ENCODE results near the gene MRPL46.

Gene MRPL46

DNA sequence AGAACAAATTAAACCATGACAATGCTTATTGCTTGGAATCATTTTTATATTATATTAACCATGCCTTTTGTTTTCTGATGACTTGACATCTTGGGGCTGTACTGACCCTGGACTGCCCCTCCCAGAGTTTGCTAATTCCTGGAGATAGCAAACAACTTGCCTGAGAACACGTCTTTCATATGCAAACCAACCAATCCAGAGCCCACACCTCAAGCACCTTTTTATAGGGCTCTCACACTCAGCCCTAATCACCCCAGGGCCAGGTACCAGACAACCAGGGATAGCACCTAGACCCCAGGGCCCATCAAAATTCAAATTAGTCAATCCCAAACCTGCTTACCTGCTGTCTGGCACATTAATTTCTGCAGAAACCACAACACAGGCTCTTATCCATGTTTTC lies 37.3 kb upstream of the MRPL46 start:
- Histone ChIP-seq H3F3A (ENCODE audit: insufficient read depth) (no peaks in the 10 kb centered on the region), H2AFZ (ENCODE audit: low read depth, low read length, severe bottlenecking) (no peak overlapping the region), H3K79me2 (ENCODE audit: insufficient read depth, low read length) (no peaks in the 10 kb centered on the region), H3K9me2 (replicated peaks; ENCODE audit: insufficient read depth, low read length) (no peaks in the 10 kb centered on the region), H4K20me1 (ENCODE audit: low read depth, low read length) (no peaks in the 10 kb centered on the region), H3K9me3 (ENCODE audit: insufficient read depth, low read length) (no peaks in the 10 kb centered on the region), H3K9ac (ENCODE audit: low read length) (no peak overlapping the region), H3K27ac (ENCODE audit: low read depth, low read length) (no peak overlapping the region), H3K27me3 (ENCODE audit: low read length) (no peaks in the 10 kb centered on the region), H3K4me2 (ENCODE audit: low read depth, low read length, poor library complexity, severe bottlenecking) (no peak overlapping the region), H3K36me3 (ENCODE audit: low read length) (no peaks in the 10 kb centered on the region), H3K4me3 (ENCODE audit: insufficient read depth, low read length, poor library complexity, severe bottlenecking) (no peak overlapping the region)
- TF ChIP-seq, protein P1, sequence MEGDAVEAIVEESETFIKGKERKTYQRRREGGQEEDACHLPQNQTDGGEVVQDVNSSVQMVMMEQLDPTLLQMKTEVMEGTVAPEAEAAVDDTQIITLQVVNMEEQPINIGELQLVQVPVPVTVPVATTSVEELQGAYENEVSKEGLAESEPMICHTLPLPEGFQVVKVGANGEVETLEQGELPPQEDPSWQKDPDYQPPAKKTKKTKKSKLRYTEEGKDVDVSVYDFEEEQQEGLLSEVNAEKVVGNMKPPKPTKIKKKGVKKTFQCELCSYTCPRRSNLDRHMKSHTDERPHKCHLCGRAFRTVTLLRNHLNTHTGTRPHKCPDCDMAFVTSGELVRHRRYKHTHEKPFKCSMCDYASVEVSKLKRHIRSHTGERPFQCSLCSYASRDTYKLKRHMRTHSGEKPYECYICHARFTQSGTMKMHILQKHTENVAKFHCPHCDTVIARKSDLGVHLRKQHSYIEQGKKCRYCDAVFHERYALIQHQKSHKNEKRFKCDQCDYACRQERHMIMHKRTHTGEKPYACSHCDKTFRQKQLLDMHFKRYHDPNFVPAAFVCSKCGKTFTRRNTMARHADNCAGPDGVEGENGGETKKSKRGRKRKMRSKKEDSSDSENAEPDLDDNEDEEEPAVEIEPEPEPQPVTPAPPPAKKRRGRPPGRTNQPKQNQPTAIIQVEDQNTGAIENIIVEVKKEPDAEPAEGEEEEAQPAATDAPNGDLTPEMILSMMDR (IDR thresholded peaks at IDR 0.05; ENCODE audit: insufficient read depth, low read length, poor library complexity, severe bottlenecking) = no peak
- no peak for TF ChIP-seq EZH2phosphoT487 (conservative IDR thresholded peaks at IDR 0.05; ENCODE audit: low read length)

- no peaks in the 10 kb centered on the region for H3K36me3 ChIP-seq (ENCODE audit: low read length)
- H3K4me2 ChIP-seq (ENCODE audit: low read depth, low read length, poor library complexity, severe bottlenecking) = no peak overlapping the region
- no peak overlapping the region for H3K9ac ChIP-seq (ENCODE audit: low read length)
- no peak for TF ChIP-seq EZH2phosphoT487 (conservative IDR thresholded peaks at IDR 0.05; ENCODE audit: low read length)
- TF ChIP-seq, protein P1 (IDR thresholded peaks at IDR 0.05; ENCODE audit: insufficient read depth, low read length, poor library complexity, severe bottlenecking) = no peak
- H3K9me3 ChIP-seq (ENCODE audit: insufficient read depth, low read length) = no peaks in the 10 kb centered on the region
- no peaks in the 10 kb centered on the region for H4K20me1 ChIP-seq (ENCODE audit: low read depth, low read length)
- H3K4me3 ChIP-seq (ENCODE audit: insufficient read depth, low read length, poor library complexity, severe bottlenecking) = no peak overlapping the region
- no peak overlapping the region for H3K27ac ChIP-seq (ENCODE audit: low read depth, low read length)
- no peaks in the 10 kb centered on the region for H3K79me2 ChIP-seq (ENCODE audit: insufficient read depth, low read length)
- no peaks in the 10 kb centered on the region for H3F3A ChIP-seq (ENCODE audit: insufficient read depth)
- no peaks in the 10 kb centered on the region for H3K27me3 ChIP-seq (ENCODE audit: low read length)
- H2AFZ ChIP-seq (ENCODE audit: low read depth, low read length, severe bottlenecking) = no peak overlapping the region
- no peaks in the 10 kb centered on the region for H3K9me2 ChIP-seq (replicated peaks; ENCODE audit: insufficient read depth, low read length)
Observed at GRCh38 chr15:88498996-88499395, 31.8 kb upstream of the MRPL46 start.

- Histone ChIP-seq H3K9ac (ENCODE audit: low read length) (no peak overlapping the region), H3F3A (ENCODE audit: insufficient read depth) (no peaks in the 10 kb centered on the region), H3K4me3 (ENCODE audit: insufficient read depth, low read length, poor library complexity, severe bottlenecking) (no peak overlapping the region), H3K4me2 (ENCODE audit: low read depth, low read length, poor library complexity, severe bottlenecking) (no peak overlapping the region), H3K27ac (ENCODE audit: low read depth, low read length) (no peak overlapping the region), H3K79me2 (ENCODE audit: insufficient read depth, low read length) (no peaks in the 10 kb centered on the region), H3K27me3 (ENCODE audit: low read length) (no peaks in the 10 kb centered on the region), H3K9me2 (replicated peaks; ENCODE audit: insufficient read depth, low read length) (no peaks in the 10 kb centered on the region), H3K36me3 (ENCODE audit: low read length) (no peaks in the 10 kb centered on the region), H3K9me3 (ENCODE audit: insufficient read depth, low read length) (no peaks in the 10 kb centered on the region), H4K20me1 (ENCODE audit: low read depth, low read length) (no peaks in the 10 kb centered on the region), H2AFZ (ENCODE audit: low read depth, low read length, severe bottlenecking) (no peak overlapping the region)
- no peak for TF ChIP-seq EZH2phosphoT487 (conservative IDR thresholded peaks at IDR 0.05; ENCODE audit: low read length)
- TF ChIP-seq, protein P1 (IDR thresholded peaks at IDR 0.05; ENCODE audit: insufficient read depth, low read length, poor library complexity, severe bottlenecking) = no peak
Observed at GRCh38 chr15:88497109-88497765, 30.0 kb upstream of the MRPL46 start.
